CD4-positive, alpha-beta T cell treated with Interleukin-6 at 100 ng/mL for 8 hours (primary cell): Measurements from ENCODE around the gene FAH.

Experiments
- DNase-seq: peaks from one replicate; pipeline ENCODE4 v3.0.0-alpha.2; 2020; ENCODE audit warnings: mixed read lengths, low spot score

FAH gene

GRCh38 chr15:80173022-80173759 is 20.4 kb downstream of the FAH start:
- DNase-seq: peak; percentile 65

GRCh38 chr15:80174017-80174746 is 21.4 kb downstream of the FAH start:
- DNase-seq: no peak

GRCh38 chr15:80175436-80175835 is 22.6 kb downstream of the FAH start:
- no peak for DNase-seq

GRCh38 chr15:80176443-80176842 is 23.6 kb downstream of the FAH start:
- no peak for DNase-seq

GRCh38 chr15:80177156-80177555 is 24.4 kb downstream of the FAH start:
- no peak for DNase-seq

- no peak for DNase-seq
Measured at GRCh38 chr15:80179025-80179759, 26.4 kb downstream of the FAH start.

GRCh38 chr15:80179935-80180334 is 27.1 kb downstream of the FAH start:
- no peak for DNase-seq

- DNase-seq: no peak
Measured at GRCh38 chr15:80180468-80180867, 27.7 kb downstream of the FAH start.

GRCh38 chr15:80180986-80181385 is 28.2 kb downstream of the FAH start:
- no peak for DNase-seq

- DNase-seq: no peak
Measured at GRCh38 chr15:80182611-80183261, 29.9 kb downstream of the FAH start.

GRCh38 chr15:80183306-80183705 is 30.5 kb downstream of the FAH start:
- DNase-seq: no peak

- DNase-seq: no peak
Measured at GRCh38 chr15:80183886-80184285, 31.1 kb downstream of the FAH start.

GRCh38 chr15:80184554-80184953 is 31.8 kb downstream of the FAH start:
- DNase-seq: no peak

- no peak for DNase-seq
Measured at GRCh38 chr15:80185152-80185551, 32.4 kb downstream of the FAH start.

- no peak for DNase-seq
Measured at GRCh38 chr15:80186066-80186465, 33.3 kb downstream of the FAH start.

GRCh38 chr15:80186597-80186996 is 33.8 kb downstream of the FAH start:
- DNase-seq: no peak

GRCh38 chr15:80188251-80188650 is 35.5 kb downstream of the FAH start:
- DNase-seq: no peak

GRCh38 chr15:80191198-80191597 is 38.4 kb downstream of the FAH start:
- DNase-seq: no peak

GRCh38 chr15:80191897-80192595 is 39.2 kb downstream of the FAH start:
- no peak for DNase-seq

GRCh38 chr15:80194186-80194585 is 41.4 kb downstream of the FAH start:
- no peak for DNase-seq

GRCh38 chr15:80194914-80195313 is 42.1 kb downstream of the FAH start:
- DNase-seq: no peak

- no peak for DNase-seq
Measured at GRCh38 chr15:80199366-80199765, 46.6 kb downstream of the FAH start.
